Smooth muscle cell (in vitro differentiated cells): Measurements from ENCODE around the gene ESYT1. TPM values are rescaled to one million over a fixed set of nuclear protein-coding genes. Genes with fewer than 3 reads are reported as not detected.
"Not testable (repeated sequence)": the region's sequence is repeated elsewhere in the genome, so short reads cannot be mapped to it uniquely, and the experiment has no call there.

Experiments
- DNase-seq: peaks from one replicate; lab custom pipeline; 2025; ENCODE audit not compliant: unreplicated experiment; lab: John Stamatoyannopoulos, UW
- H2AFZ ChIP-seq: fragments of 200-600 bp; sonication (generic); 2 replicates; pipeline ENCODE4 v1.6.0; 2016; ENCODE audit warnings: antibody characterized with exemption, low read depth, mild to moderate bottlenecking
- H3F3A ChIP-seq: fragments of 200-600 bp; sonication (generic); 2 replicates; pipeline ENCODE4 v1.6.0; 2017; ENCODE audit warnings: antibody characterized with exemption, low read depth
- H3K27ac ChIP-seq: fragments of 200-600 bp; sonication (generic); 2 replicates; pipeline ENCODE4 v1.5.1; 2016; ENCODE audit warnings: low read depth, mild to moderate bottlenecking
- H3K27me3 ChIP-seq: fragments of 200-600 bp; sonication (generic); 2 replicates; pipeline ENCODE4 v1.6.1; 2016; ENCODE audit warnings: low read depth, mild to moderate bottlenecking
- H3K36me3 ChIP-seq: fragments of 200-600 bp; sonication (generic); 2 replicates; pipeline ENCODE4 v1.5.1; 2016; ENCODE audit warnings: low read depth
- H3K4me1 ChIP-seq: fragments of 200-600 bp; sonication (generic); 2 replicates; pipeline ENCODE4 v1.5.1; 2016; ENCODE audit warnings: low read depth
- H3K4me2 ChIP-seq: fragments of 200-600 bp; sonication (generic); 2 replicates; pipeline ENCODE4 v1.6.0; 2016; ENCODE audit warnings: mild to moderate bottlenecking
- H3K4me3 ChIP-seq: fragments of 200-600 bp; sonication (generic); 2 replicates; pipeline ENCODE4 v1.5.1; 2016; ENCODE audit warnings: mild to moderate bottlenecking
- H3K79me2 ChIP-seq: fragments of 200-600 bp; sonication (generic); 2 replicates; pipeline ENCODE4 v1.6.0; 2016; ENCODE audit warnings: low read depth, mild to moderate bottlenecking
- H3K9ac ChIP-seq: fragments of 200-600 bp; sonication (generic); 2 replicates; pipeline ENCODE4 v1.6.0; 2016; ENCODE audit warnings: low read depth
- H3K9me3 ChIP-seq: fragments of 200-600 bp; sonication (generic); replicated peaks from 2 replicates; pipeline ENCODE4 v1.5.1; 2016; ENCODE audit warnings: low read depth
- H4K20me1 ChIP-seq: fragments of 200-600 bp; sonication (generic); 2 replicates; pipeline ENCODE4 v1.6.0; 2016; ENCODE audit warnings: low read depth
- CTCF ChIP-seq: fragments of 200-600 bp; sonication (generic); IDR thresholded peaks from 2 replicates; pipeline ENCODE4 v1.5.1; 2017; ENCODE audit warnings: borderline replicate concordance, mild to moderate bottlenecking, antibody characterized with exemption; ENCODE audit not compliant: insufficient read depth, poor library complexity, severe bottlenecking
- WGBS: methylation state at CpG from one replicate; pipeline ENCODE4 v1.1.7; 2016; ENCODE audit warnings: low lambda C conversion rate; 5-methylcytosine and 5-hydroxymethylcytosine counted together
- polyA plus RNA-seq: library from polyadenylated mRNA; unstranded; fragments of >200 nt; fragmentation: Nextera tagmentation; extraction: Ambion mirVana; gene quantifications from 2 replicates; pipeline ENCODE4 v1.2.1, GENCODE V29; 2016
- total RNA-seq: library from RNA; depleted of rRNA; stranded (reverse); fragments of >200 nt; gene quantifications from 2 replicates; pipeline ENCODE4 v1.2.3, GENCODE V29; 2014

ESYT1 gene
- total and polyA plus RNA-seq, 2 experiments from 2014 or later, result 69.5 to 76.0 TPM

GRCh38 chr12:56116267-56117081 lies 11.6 kb upstream of the ESYT1 start, which contains the start of gene RPL41:
TSS of gene RPL41 (plus strand) at chr12:56116633.
- Histone ChIP-seq H3K9me3 (no peaks in the 10 kb centered on the region), H3K4me1 (peaks cover 12% of the 10 kb centered on the region), H3K4me2 (peak within 1 kb of the TSS; percentile 96), H3K36me3 (no peaks in the 10 kb centered on the region), H3K27ac (peak within 1 kb of the TSS; percentile 95), H3K27me3 (no peaks in the 10 kb centered on the region), H4K20me1 (peaks cover 10% of the 10 kb centered on the region), H2AFZ (peak within 1 kb of the TSS; percentile 79), H3K4me3 (peak within 1 kb of the TSS; percentile 74), H3K9ac (peak within 1 kb of the TSS; percentile 96), H3F3A (peaks cover 24% of the 10 kb centered on the region), H3K79me2 (peaks cover 8% of the 10 kb centered on the region)
- no peak for TF ChIP-seq CTCF
- under 1% methylated on average over 34 of the region's 34 CpGs for WGBS
- DNase-seq, result peak; percentile 65

- H3K27me3 ChIP-seq, H3K9me3 ChIP-seq, H4K20me1 ChIP-seq, H3K36me3 ChIP-seq, H3K79me2 ChIP-seq, H2AFZ ChIP-seq, DNase-seq: not testable (repeated sequence)
- Histone ChIP-seq H3K27ac (peak overlapping the region; percentile 95), H3F3A (peaks cover 19% of the 10 kb centered on the region), H3K9ac (peak overlapping the region; percentile 96), H3K4me3 (peak overlapping the region; percentile 74), H3K4me2 (peak overlapping the region; percentile 96), H3K4me1 (peaks cover 12% of the 10 kb centered on the region)
- WGBS, result 1% methylated on average over 13 of the region's 16 CpGs
Measured at GRCh38 chr12:56117082-56117706, 10.9 kb upstream of the ESYT1 start.

- no peaks in the 10 kb centered on the region for H3K9me3 ChIP-seq
- peak within 1 kb of the TSS; percentile 96 for H3K4me2 ChIP-seq
- peak; percentile 83 for DNase-seq
- peak within 1 kb of the TSS; percentile 96 for H3K9ac ChIP-seq
- peaks cover 12% of the 10 kb centered on the region for H3K4me1 ChIP-seq
- H3F3A ChIP-seq, result peaks cover 18% of the 10 kb centered on the region
- no peaks in the 10 kb centered on the region for H3K36me3 ChIP-seq
- H2AFZ ChIP-seq, result peak within 1 kb of the TSS; percentile 11
- H3K27ac ChIP-seq, result peak within 1 kb of the TSS; percentile 95
- 1% methylated on average over 60 of the region's 61 CpGs for WGBS
- H3K79me2 ChIP-seq, result peaks cover 8% of the 10 kb centered on the region
- peak within 1 kb of the TSS; percentile 74 for H3K4me3 ChIP-seq
- no peaks in the 10 kb centered on the region for H3K27me3 ChIP-seq
- H4K20me1 ChIP-seq, result peaks cover 10% of the 10 kb centered on the region
- TF ChIP-seq CTCF, result peak; percentile 24
Measured at GRCh38 chr12:56117778-56118687, 10.0 kb upstream of the ESYT1 start, which contains the start of gene ZC3H10. TSS of gene ZC3H10 (plus strand) at chr12:56118266. CDS start at chr12:56120563, 2,297 bp downstream.
